ENCODE data around the gene MYL5. TPM values are rescaled to one million over a fixed set of nuclear protein-coding genes. Genes with fewer than 3 reads are reported as not detected.
A peak's percentile ranks its signal among the peaks of the same experiment; 100 is the strongest.

Gene MYL5
- total RNA-seq, 1 experiment from 2014 or later = 16.6 TPM

DNA sequence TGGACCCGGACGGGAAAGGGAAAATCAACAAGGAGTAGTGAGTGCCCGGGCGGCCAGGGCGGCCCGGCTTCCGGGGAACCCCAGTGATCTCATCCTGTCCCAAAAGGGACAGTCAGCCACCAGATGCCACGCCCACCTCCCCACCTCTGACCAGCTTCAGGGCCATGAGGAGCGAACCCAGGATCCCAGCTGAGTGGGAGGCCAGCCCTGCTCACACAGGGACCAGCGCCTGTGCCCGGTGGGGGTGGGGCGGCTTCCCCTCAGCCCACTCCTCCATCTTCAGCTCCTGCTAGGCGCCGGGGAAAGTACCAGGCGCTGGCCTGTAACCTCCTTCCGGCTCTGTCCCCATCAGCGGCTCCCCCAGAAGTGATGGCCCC, 6.2 kb downstream of the MYL5 start:
- in situ Hi-C loops (cut with HindIII; ENCODE audit: low pct_unique_long_range_greater_than_20kb, low sequenced_read_pairs) = no loop called here
- DNase-seq (ENCODE audit: low read depth) = no peak

- in situ Hi-C loops (cut with HindIII; ENCODE audit: low pct_unique_long_range_greater_than_20kb, low sequenced_read_pairs) = no loop called here
- DNase-seq (ENCODE audit: low read depth) = peak; percentile 66
These were observed 6.7 kb downstream of the MYL5 start for GRCh38 chr4:680928-681645.

DNA sequence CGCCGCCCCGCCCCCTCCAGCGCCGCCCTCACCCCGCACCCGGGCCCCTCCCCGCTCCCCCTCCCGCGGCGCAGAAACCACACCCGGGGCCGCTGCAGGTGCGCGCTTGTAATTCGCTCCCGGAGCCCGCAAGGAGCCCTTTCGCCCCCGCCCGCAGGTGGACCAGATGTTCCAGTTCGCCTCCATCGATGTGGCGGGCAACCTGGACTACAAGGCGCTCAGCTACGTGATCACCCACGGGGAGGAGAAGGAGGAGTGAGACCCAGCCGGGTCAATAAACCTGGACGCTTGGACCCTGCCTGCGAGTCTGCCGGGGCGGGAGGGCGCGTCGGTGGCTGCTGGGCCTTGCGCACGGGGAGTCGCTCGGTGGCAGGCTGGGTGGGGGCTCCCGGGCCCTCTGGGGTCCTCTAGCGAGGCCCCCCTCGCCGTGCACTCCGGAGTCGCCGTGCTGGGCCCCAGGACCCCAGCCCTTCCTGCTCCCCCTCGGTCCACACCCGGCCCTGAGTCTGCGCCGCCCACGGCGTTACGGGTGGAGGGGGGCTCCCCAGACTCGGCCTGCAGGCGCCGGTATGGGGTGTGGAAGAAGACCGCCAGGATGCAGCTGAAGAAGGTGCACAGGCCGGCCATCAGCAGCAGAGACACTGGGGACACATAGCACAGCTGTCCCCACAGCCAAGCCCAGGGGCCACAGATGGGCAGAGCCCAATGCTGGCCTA, 7.6 kb downstream of the MYL5 start:
- in situ Hi-C loops (cut with HindIII; ENCODE audit: low pct_unique_long_range_greater_than_20kb, low sequenced_read_pairs) = no loop called here
- peak; percentile 44 for DNase-seq (ENCODE audit: low read depth)

DNA sequence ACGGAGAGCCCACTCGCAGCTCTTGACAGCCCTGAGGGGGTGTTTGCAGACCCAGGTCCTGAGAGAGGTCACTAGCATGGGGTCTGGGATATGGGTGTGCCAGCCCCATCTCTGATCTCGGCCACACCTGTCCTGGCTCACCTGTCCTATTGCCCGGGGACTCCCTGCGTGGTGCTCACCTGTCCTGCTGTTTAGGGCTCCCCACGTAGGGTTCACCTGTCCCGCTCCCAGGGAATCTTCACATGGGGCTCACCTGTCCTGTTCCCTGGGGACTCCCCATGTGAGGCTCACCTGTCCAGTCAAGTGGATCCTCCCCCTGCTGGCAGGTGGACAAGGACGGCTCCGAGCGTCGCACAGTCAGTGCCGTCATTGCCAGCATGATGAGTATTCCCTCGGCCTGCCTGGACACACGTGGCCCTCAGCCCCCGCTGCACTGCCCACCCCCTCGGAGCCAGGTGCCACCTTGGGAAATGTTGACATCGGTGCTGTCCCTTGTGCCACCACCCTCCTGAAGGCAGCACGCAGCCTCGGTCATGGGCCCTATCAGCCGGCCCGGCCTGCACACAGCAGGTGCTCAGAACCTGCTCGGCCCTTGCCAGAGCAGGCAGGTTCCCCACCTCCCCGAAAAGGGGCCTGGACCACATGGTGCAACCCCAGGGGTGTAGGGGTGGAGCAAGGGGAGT, 8.3 kb downstream of the MYL5 start:
- in situ Hi-C loops (cut with HindIII; ENCODE audit: low pct_unique_long_range_greater_than_20kb, low sequenced_read_pairs) = no loop called here

DNA sequence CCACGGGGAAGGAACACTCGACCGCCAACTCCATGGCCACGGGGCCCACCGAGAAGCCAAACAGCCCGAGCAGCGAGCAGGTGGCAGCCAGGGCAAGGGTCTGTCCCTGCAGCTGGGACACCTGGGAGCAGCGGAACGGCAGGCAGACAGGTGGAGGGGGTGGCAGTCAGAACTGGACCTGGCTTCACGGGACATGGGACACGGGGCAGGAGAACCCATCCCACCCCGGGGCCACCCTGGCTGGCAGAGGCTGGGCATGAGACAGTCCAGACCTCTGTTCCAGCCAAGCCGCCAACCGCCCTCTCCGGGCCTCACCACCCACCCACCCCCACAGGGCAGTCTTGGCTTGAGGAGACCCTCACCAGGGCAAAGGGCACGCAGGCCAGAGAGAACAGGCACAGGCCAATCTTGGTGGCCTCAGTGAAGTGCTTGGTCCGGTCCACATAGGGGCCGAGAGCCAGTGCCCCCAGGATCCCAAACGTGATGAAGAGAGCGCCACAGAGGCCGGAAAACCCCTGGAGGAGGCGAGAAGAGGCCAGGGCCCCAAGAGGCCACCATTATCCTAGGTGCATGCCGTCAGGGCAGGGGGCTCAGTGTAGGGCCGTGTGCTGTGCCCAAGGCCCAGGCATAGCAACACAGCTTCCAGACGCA, 9.0 kb downstream of the MYL5 start:
- in situ Hi-C loops (cut with HindIII; ENCODE audit: low pct_unique_long_range_greater_than_20kb, low sequenced_read_pairs) = no loop called here
- DNase-seq (ENCODE audit: low read depth) = no peak

More for the DNA sequence above, 8.3 kb downstream of the MYL5 start:
- DNase-seq (ENCODE audit: low read depth) = no peak

DNA sequence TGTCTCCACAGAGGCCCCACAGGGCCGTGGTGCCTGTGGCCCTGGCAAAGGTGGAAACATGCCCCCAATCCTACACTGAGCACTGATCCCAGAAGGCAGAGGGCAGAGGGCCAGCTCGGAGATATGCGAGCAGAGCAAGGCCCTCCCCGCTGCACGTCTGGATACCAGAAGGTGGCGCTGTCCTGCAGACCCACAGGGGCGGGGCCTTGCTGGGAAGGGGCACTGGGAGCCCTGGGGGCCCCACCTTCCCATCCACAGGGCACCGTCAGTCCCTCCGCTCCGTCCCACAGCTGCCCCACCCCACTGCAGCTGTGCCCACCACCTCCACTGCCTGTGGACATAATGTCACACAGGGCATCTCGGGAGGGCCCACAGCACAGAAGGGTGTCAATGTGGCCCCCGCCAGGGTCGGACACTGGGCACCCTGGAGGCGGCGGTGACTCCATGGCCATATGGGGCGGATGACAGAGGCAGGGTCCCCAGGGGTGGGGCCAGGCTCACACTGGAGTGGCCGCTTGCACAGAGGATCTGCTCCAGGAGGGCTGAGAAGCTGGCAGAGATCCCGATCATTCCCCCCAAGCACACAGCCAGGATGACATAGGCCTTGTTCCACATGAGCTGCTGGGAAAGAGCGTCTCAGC, 9.8 kb downstream of the MYL5 start:
- in situ Hi-C loops (cut with HindIII; ENCODE audit: low pct_unique_long_range_greater_than_20kb, low sequenced_read_pairs) = no loop called here
- DNase-seq (ENCODE audit: low read depth) = peak; percentile 54

DNA sequence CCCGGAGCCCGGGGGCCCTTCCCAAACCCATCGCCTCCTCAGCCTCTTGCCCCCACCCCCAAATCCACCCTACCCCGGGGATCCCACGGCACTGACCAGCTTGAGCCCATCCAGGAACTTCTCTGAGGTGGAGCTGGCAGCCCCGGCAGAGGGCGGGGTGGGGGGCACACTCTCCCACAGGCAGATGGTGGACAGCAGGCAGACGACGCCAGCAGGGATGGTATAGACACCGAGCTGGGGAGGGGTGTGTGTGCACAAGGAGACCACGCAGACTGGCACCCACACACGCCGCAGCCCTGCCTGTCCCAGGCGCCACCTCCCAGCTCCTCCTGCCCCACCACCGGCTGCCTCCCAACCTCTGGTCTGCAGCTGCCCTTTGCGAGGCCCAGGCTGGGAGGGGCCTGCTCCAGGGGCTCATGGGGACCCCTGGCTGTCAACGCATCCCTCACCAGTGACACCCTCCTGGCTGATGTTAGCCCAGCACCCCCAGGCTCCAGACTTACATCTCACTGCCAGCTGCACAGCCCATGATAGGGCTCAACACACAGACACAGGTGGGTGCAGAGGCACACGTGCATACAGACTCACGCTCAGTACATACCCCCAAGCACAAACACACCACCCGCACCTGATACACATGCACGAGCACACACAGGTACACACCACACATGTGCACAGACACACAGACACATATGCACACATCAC, 10.4 kb downstream of the MYL5 start:
- no peak for DNase-seq (ENCODE audit: low read depth)
- in situ Hi-C loops (cut with HindIII; ENCODE audit: low pct_unique_long_range_greater_than_20kb, low sequenced_read_pairs) = no loop called here

- in situ Hi-C loops (cut with HindIII; ENCODE audit: low pct_unique_long_range_greater_than_20kb, low sequenced_read_pairs) = no loop called here
- no peak for DNase-seq (ENCODE audit: low read depth)
These were observed 11.5 kb downstream of the MYL5 start for GRCh38 chr4:685679-686412.

DNA sequence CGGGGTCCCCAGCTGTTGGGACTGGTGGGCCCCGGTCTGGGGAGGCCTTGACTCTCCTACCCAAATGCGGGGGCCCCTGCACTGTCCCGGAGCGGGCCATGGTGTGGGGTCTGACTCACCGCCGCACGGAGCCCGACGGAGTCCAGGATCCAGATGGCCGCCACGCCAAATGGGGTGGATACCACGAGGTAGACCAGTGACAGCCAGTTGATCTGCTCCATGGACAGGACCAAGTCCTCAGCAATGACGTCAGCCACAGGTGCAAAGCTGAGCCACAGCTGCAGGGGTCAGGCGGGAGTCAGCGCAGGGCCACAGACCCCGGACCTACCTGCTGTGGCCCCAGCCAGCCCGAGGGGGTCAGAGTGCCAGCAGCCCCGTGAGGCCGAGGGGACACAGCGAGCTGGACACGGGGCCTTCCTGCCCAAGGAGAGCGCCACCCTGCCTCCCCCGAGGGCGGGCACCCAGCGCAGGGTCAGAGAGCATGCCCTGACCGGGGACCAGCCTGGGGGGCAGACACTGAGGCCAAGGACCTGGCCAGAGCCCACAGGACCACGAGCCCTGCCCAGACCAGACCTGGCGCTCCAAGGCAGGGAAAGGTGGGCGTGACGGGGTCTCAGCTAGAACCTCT, 12.2 kb downstream of the MYL5 start:
- DNase-seq (ENCODE audit: low read depth) = no peak
- in situ Hi-C loops (cut with HindIII; ENCODE audit: low pct_unique_long_range_greater_than_20kb, low sequenced_read_pairs) = no loop called here

GRCh38 chr4:687048-687970, 13.0 kb downstream of the MYL5 start:
- peak; percentile 86 for DNase-seq (ENCODE audit: low read depth)
- in situ Hi-C loops (cut with HindIII; ENCODE audit: low pct_unique_long_range_greater_than_20kb, low sequenced_read_pairs) = no loop called here

DNA sequence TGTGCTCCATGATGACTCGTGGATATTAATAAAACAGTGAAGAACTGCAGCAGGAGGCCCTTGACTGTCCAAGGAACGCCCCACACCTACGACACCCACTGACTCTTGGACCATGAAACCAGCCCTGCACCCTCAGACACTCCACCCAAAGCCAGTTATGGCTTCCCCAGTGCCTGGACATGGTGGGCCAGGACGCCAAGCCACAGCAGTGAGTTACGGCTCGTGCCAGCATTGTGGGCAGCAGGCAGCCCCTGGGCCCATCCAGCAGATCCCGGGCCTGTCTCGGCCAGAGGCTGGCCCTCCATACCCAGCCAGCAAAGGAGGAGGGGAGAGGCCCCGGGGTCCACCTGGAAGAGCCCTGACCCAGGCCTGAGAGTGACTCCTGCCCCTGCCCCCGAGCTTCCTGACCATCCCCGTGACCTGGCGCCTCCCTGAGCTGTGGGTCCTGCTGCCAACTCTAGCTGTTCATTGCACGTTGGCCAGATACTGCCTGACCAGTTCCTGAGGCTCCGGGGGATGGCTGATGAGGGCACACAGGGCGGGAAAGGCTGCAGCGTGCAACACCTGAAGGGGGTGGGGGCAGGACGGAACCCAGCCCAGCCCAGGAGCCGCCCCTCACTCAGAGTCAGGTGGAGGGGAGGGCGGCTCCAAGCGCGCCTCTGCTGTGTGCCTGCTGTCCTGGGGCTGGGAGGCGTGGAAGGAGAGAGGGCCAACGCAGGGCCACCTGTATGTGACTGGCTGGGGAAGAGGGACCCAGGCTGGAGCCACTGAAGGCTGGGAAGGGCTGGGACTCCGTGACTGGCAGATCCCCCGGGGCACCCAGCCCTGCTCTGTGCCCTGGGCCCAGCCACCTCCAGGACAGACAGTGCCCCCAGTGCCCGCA, 13.9 kb downstream of the MYL5 start:
- in situ Hi-C loops (cut with HindIII; ENCODE audit: low pct_unique_long_range_greater_than_20kb, low sequenced_read_pairs) = no loop called here

GRCh38 chr4:688854-689681, 14.7 kb downstream of the MYL5 start, which contains the start of gene SLC49A3:
TSS of gene SLC49A3 (minus strand) at chr4:689151. CDS start at chr4:689127, 24 bp downstream.
- in situ Hi-C loops (cut with HindIII; ENCODE audit: low pct_unique_long_range_greater_than_20kb, low sequenced_read_pairs) = no loop called here
- DNase-seq (ENCODE audit: low read depth) = no peak

More for the DNA sequence above, 13.9 kb downstream of the MYL5 start:
- no peak for DNase-seq (ENCODE audit: low read depth)

DNA sequence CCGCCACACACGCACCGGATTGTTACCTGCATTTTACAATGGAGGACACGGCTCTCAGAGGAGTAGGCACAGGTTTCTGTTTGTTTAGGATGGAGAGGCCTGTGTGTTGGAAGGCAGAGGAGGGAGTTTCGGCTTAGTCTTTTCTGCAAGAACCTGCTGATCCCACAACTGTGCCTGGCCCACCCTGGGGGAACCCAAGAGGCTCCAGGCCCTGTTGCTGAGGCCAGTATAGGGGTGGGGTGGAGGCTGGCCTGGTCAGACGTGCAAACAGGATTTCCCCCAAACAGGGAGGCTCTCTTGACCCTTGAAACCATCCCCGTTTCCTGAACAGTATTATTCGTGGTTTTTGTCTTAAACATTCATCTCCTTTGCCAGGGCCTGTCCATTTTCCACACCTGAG, 15.4 kb downstream of the MYL5 start:
- in situ Hi-C loops (cut with HindIII; ENCODE audit: low pct_unique_long_range_greater_than_20kb, low sequenced_read_pairs) = no loop called here

More for the DNA sequence above, 15.4 kb downstream of the MYL5 start:
- DNase-seq (ENCODE audit: low read depth) = no peak
